ENCODE data around the gene CD5L. TPM values are rescaled to one million over a fixed set of nuclear protein-coding genes. Genes with fewer than 3 reads are reported as not detected.

CD5L gene
- total RNA-seq, 2 experiments from 2014 or later = not detected

GRCh38 chr1:157799996-157800395 lies 41.6 kb downstream of the CD5L start:
- CTCF ChIA-PET = no interaction called here
- intact Hi-C loops (cut with micrococcal nuclease) = no loop called here
- DNase-seq = no peak
- no peaks in the 10 kb centered on the region for H3K36me3 Mint-ChIP-seq (ENCODE audit: low read depth)
- no peaks in the 10 kb centered on the region for H3K9me3 Mint-ChIP-seq
- H3K4me3 Mint-ChIP-seq = no peak overlapping the region
- H3K27me3 Mint-ChIP-seq (ENCODE audit: low read depth) = peaks cover 2% of the 10 kb centered on the region
- no peaks in the 10 kb centered on the region for H3K4me1 Mint-ChIP-seq (ENCODE audit: low read depth)
- no peak overlapping the region for H3K27ac Mint-ChIP-seq

- intact Hi-C loops (cut with micrococcal nuclease) = no loop called here
- CTCF ChIA-PET = no interaction called here
- no peak overlapping the region for H3K4me3 Mint-ChIP-seq
- no peaks in the 10 kb centered on the region for H3K4me1 Mint-ChIP-seq (ENCODE audit: low read depth)
- H3K27me3 Mint-ChIP-seq (ENCODE audit: low read depth) = no peaks in the 10 kb centered on the region
- no peak for DNase-seq
- H3K36me3 Mint-ChIP-seq (ENCODE audit: low read depth) = no peaks in the 10 kb centered on the region
- peaks cover 6% of the 10 kb centered on the region for H3K9me3 Mint-ChIP-seq
- no peak overlapping the region for H3K27ac Mint-ChIP-seq
These were observed 43.4 kb downstream of the CD5L start for GRCh38 chr1:157798211-157798610.

GRCh38 chr1:157785248-157785647 lies 56.4 kb downstream of the CD5L start:
- no peak overlapping the region for H3K4me3 Mint-ChIP-seq
- H3K27ac Mint-ChIP-seq = no peak overlapping the region
- intact Hi-C loops (cut with micrococcal nuclease) = no loop called here
- H3K4me1 Mint-ChIP-seq (ENCODE audit: low read depth) = no peaks in the 10 kb centered on the region
- CTCF ChIA-PET = no interaction called here
- H3K27me3 Mint-ChIP-seq (ENCODE audit: low read depth) = peaks cover 8% of the 10 kb centered on the region
- no peak for DNase-seq
- H3K9me3 Mint-ChIP-seq = no peaks in the 10 kb centered on the region
- H3K36me3 Mint-ChIP-seq (ENCODE audit: low read depth) = no peaks in the 10 kb centered on the region

GRCh38 chr1:157784801-157785200 lies 56.8 kb downstream of the CD5L start:
- H3K9me3 Mint-ChIP-seq = no peaks in the 10 kb centered on the region
- no peaks in the 10 kb centered on the region for H3K4me1 Mint-ChIP-seq (ENCODE audit: low read depth)
- H3K4me3 Mint-ChIP-seq = no peak overlapping the region
- peaks cover 8% of the 10 kb centered on the region for H3K27me3 Mint-ChIP-seq (ENCODE audit: low read depth)
- DNase-seq = no peak
- H3K36me3 Mint-ChIP-seq (ENCODE audit: low read depth) = no peaks in the 10 kb centered on the region
- CTCF ChIA-PET = no interaction called here
- H3K27ac Mint-ChIP-seq = no peak overlapping the region
- intact Hi-C loops (cut with micrococcal nuclease) = no loop called here

- Mint-ChIP-seq H3K36me3 (ENCODE audit: low read depth) (no peaks in the 10 kb centered on the region), H3K9me3 (no peaks in the 10 kb centered on the region), H3K27me3 (ENCODE audit: low read depth) (peaks cover 11% of the 10 kb centered on the region), H3K4me1 (ENCODE audit: low read depth) (no peaks in the 10 kb centered on the region), H3K4me3 (no peak overlapping the region), H3K27ac (no peak overlapping the region)
- CTCF ChIA-PET = no interaction called here
- DNase-seq = no peak
- intact Hi-C loops (cut with micrococcal nuclease) = no loop called here
These were observed 58.7 kb downstream of the CD5L start for GRCh38 chr1:157782931-157783330.

GRCh38 chr1:157781048-157781447 lies 60.6 kb downstream of the CD5L start:
- Mint-ChIP-seq H3K4me3 (no peak overlapping the region), H3K4me1 (ENCODE audit: low read depth) (no peaks in the 10 kb centered on the region), H3K27me3 (ENCODE audit: low read depth) (peaks cover 11% of the 10 kb centered on the region), H3K36me3 (ENCODE audit: low read depth) (no peaks in the 10 kb centered on the region), H3K27ac (no peak overlapping the region), H3K9me3 (no peaks in the 10 kb centered on the region)
- intact Hi-C loops (cut with micrococcal nuclease) = no loop called here
- DNase-seq = no peak
- CTCF ChIA-PET = no interaction called here

Other genes starting within 250 kb of the CD5L start
- gene FCRL4, start 243.7 kb downstream of the CD5L start, total RNA-seq = not detected
- under 1 TPM; 0.10 to 0.26 TPM for gene FCRL3, start 141.0 kb downstream of the CD5L start, total RNA-seq
- not detected for gene FCRL2, start 64.7 kb downstream of the CD5L start, total RNA-seq
- not detected for gene FCRL1, start 21.7 kb downstream of the CD5L start, total RNA-seq
- gene KIRREL1, start 151.8 kb upstream of the CD5L start, total RNA-seq = under 1 TPM in 1 of 2 experiments, not detected in 1; 0.05 TPM

Measured in activated naive CD4-positive, alpha-beta T cell treated with anti-CD3 and anti-CD28 coated beads for 36 hours (primary cell).